Vagina (tissue), 2 donors: ENCODE measurements around the gene LRRC59. TPM values are rescaled to one million over a fixed set of nuclear protein-coding genes. Genes with fewer than 3 reads are reported as not detected.

Source experiments
- DNase-seq, 2 donors: peaks; one replicate each; pipeline ENCODE4 v3.0.0-alpha.2; 2017; ENCODE audit errors: extremely low spot score in 2 of 2
- H3K27ac ChIP-seq: fragments of 200-600 bp; sonication (generic); one replicate; pipeline ENCODE4 v1.5.1; 2019
- H3K27me3 ChIP-seq: fragments of 200-600 bp; sonication (generic); one replicate; pipeline ENCODE4 v1.5.1; 2019
- H3K36me3 ChIP-seq, 2 donors: fragments of 200-600 bp; sonication (generic); one replicate each; pipeline ENCODE4 v1.5.1; 2017 to 2019
- H3K4me1 ChIP-seq: fragments of 200-600 bp; sonication (generic); one replicate; pipeline ENCODE4 v1.5.1; 2019
- H3K4me3 ChIP-seq, 2 donors: fragments of 200-600 bp; sonication (generic); 1 replicate in 1 of 2; 2 replicates in 1 of 2; pipeline ENCODE4 v1.5.1; 2016 to 2019
- H3K9me3 ChIP-seq: fragments of 200-600 bp; sonication (generic); one replicate; pipeline ENCODE4 v1.5.1; 2019
- POLR2A ChIP-seq, 2 donors: fragments of 450-650 bp; IDR thresholded peaks; one replicate each; pipeline ENCODE4 v1.6.1; 2017; ENCODE audit warnings: antibody characterized with exemption in 2 of 2, mild to moderate bottlenecking in 2 of 2, moderate library complexity in 2 of 2
- POLR2AphosphoS5 ChIP-seq, 2 donors: sonication (generic); formaldehyde crosslinking; IDR thresholded peaks; one replicate each; pipeline ENCODE4 v1.9.0; 2017; ENCODE audit warnings: antibody characterized with exemption in 2 of 2, mild to moderate bottlenecking in 2 of 2, low read depth in 1 of 2; ENCODE audit not compliant: insufficient read depth in 1 of 2
- intact Hi-C: fragments of 100-400 bp; cut with DNase I; formaldehyde crosslinking; loops from one replicate; pipeline ENCODE4 v1.15.1; 2023
- total RNA-seq: library from RNA; depleted of rRNA; stranded (reverse); fragments of >200 nt; gene quantifications from one replicate; pipeline ENCODE4 v1.2.3, GENCODE V29; 2016
- TF ChIP-seq, protein P1 (sequence below), 3 experiments: fragments of 450-650 bp in 2 of 3; fragments of 200-600 bp in 1 of 3; sonication (generic) in 1 of 3; IDR thresholded peaks; one replicate each; pipeline ENCODE4 v1.5.1; 2017 to 2019; ENCODE audit warnings: antibody characterized with exemption in 3 of 3, mild to moderate bottlenecking in 2 of 3, moderate library complexity in 2 of 3

The LRRC59 gene
- total RNA-seq, 1 donor from 2014 or later: 49.6 TPM

DNA sequence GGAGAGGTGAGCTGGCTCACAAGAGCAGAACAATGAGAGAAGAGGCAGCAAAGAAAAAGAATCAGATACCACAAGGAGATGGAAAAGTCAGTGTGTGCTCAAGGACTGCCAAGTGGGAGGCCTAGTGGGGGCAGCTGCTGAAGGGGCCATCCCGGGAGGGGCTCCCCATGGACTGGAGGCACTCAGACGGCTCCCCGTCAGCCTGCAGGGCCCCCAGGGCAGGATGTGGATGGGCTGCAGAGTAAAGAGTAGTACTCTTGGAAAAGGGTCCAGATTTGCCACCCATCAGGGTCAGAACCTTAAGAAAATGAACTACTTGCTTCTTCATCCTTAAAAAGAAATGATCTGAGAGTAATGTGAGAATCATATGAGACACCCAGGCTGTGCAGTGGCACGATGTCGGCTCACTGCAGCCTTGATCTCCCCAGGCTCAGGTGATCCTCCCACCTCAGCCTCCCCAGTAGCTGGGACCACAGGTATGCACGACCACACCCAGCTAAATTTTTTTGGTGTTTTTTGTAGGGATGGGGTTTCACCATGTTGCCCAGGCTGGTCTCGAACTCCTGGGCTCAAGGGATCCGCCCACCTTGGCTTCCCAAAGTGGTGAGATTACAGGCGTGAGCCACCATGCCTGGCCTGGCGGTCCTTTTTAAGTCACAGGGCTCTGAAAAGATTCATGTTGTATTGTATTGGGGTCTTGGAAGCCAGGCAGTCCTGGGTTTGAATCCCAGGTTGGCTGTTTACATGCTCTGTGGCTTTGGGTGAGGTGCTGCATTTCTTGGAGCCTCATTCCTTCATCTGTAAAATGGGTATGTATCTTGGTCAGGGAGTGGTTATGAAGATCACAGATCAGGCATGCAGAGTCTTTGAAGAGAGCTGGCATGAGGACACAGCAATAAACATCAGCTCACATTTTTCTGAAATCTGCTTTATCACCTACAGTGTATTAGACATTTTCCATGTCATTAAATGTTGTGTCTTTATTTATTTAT is 43.8 kb upstream of the LRRC59 start:
- no peak for DNase-seq
- Histone ChIP-seq H3K36me3 (peaks cover 0 to 8% of the 10 kb centered on the region in 2 donors), H3K4me3 (no peak overlapping the region), H3K9me3 (no peaks in the 10 kb centered on the region), H3K4me1 (peaks cover 31% of the 10 kb centered on the region), H3K27me3 (no peaks in the 10 kb centered on the region), H3K27ac (no peak overlapping the region)
- intact Hi-C loops: no loop called here
- TF ChIP-seq POLR2A (IDR thresholded peaks at IDR 0.05) (no peak), POLR2AphosphoS5 (IDR thresholded peaks at IDR 0.05; ENCODE audit: insufficient read depth in 1 of 2, low read depth in 1 of 2) (no peak)
- TF ChIP-seq, protein P1, sequence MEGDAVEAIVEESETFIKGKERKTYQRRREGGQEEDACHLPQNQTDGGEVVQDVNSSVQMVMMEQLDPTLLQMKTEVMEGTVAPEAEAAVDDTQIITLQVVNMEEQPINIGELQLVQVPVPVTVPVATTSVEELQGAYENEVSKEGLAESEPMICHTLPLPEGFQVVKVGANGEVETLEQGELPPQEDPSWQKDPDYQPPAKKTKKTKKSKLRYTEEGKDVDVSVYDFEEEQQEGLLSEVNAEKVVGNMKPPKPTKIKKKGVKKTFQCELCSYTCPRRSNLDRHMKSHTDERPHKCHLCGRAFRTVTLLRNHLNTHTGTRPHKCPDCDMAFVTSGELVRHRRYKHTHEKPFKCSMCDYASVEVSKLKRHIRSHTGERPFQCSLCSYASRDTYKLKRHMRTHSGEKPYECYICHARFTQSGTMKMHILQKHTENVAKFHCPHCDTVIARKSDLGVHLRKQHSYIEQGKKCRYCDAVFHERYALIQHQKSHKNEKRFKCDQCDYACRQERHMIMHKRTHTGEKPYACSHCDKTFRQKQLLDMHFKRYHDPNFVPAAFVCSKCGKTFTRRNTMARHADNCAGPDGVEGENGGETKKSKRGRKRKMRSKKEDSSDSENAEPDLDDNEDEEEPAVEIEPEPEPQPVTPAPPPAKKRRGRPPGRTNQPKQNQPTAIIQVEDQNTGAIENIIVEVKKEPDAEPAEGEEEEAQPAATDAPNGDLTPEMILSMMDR (IDR thresholded peaks at IDR 0.05): no peak

DNA sequence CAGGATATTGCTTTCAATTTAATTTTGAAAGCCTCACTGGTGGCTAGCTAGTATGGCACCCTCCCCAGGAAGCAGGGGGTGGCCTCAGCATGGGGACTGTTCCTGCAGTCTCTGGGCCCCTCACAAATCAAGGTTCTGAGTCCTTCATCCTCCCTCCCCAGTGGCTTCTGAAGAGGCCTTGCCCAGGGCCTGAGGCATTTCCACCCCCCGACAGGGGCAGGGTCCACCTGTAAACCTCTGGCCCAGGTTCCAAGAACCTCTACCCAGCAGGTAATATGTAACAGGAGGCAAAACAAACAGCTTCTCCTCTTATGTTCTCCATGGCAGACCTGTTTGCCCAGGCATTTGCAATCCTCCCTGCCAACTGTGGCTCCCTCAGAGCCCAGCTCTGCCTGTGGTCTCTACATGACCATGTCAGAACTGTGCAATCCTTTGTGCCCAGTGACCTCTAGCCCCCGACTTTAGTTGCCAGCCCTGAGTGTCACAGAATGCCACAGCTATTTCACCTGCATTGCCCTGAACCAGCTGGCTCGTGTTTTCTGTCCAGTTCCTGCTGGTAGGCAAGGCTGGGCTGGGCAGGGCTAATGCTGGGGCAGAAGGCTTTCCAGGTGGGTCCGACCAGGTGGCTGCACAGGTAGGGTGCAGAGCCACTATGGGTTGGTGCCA is 43.0 kb upstream of the LRRC59 start:
- TF ChIP-seq POLR2A (IDR thresholded peaks at IDR 0.05) (no peak), POLR2AphosphoS5 (IDR thresholded peaks at IDR 0.05; ENCODE audit: insufficient read depth in 1 of 2, low read depth in 1 of 2) (no peak)
- TF ChIP-seq, protein P1 (IDR thresholded peaks at IDR 0.05): no peak
- intact Hi-C loops: no loop called here
- Histone ChIP-seq H3K9me3 (no peaks in the 10 kb centered on the region), H3K4me1 (peaks cover 31% of the 10 kb centered on the region), H3K36me3 (peaks cover 0 to 8% of the 10 kb centered on the region in 2 donors), H3K27me3 (no peaks in the 10 kb centered on the region), H3K27ac (no peak overlapping the region), H3K4me3 (no peak overlapping the region)
- no peak for DNase-seq

DNA sequence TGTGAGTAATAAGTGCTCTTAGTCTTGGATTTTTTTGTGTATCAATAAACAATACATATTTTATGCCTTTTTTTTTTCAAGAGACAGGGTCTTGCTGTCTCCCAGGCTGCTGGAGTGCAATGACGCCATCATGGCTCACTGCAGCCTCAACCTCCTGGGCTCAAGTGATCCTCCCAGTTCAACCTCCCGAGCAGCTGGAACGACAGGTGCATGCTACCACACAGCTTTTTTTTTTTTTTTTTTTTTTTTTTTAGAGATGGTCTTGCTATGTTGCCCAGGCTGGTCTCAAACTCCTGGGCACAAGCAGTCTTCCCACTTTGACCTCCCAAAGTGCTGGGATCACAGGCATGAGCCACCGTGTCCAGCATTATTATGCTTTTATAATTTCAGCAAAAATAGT is 41.7 kb upstream of the LRRC59 start:
- intact Hi-C loops: no loop called here
- H3K27ac ChIP-seq: no peak overlapping the region
- H3K4me3 ChIP-seq: no peak overlapping the region
- no peak for DNase-seq
- TF ChIP-seq POLR2AphosphoS5 (IDR thresholded peaks at IDR 0.05; ENCODE audit: insufficient read depth in 1 of 2, low read depth in 1 of 2): no peak
- TF ChIP-seq POLR2A (IDR thresholded peaks at IDR 0.05): no peak
- TF ChIP-seq, protein P1 (IDR thresholded peaks at IDR 0.05): no peak
- H3K27me3 ChIP-seq: no peaks in the 10 kb centered on the region
- peaks cover 0 to 8% of the 10 kb centered on the region in 2 donors for H3K36me3 ChIP-seq
- H3K4me1 ChIP-seq: peaks cover 30% of the 10 kb centered on the region
- no peaks in the 10 kb centered on the region for H3K9me3 ChIP-seq

DNA sequence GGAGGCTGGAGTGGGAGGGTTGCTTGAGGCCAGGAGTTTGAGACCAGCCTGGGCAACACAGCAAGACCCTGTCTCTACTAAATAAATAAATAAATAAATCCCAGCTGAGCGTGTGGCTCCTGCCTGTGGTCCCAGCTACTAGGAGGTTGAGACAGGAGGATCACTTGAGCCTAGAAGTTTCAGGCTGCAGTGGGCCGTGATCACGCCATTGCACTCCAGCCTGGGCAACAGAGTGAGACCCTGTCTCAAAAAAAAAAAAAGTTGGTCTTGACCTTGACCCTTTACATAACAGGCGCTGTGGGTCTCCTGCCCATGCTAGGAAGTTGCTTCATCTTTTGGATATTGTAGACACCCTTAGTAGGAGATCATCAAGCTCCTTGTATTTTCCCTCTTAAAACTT is 40.1 kb upstream of the LRRC59 start:
- Histone ChIP-seq H3K27me3 (no peaks in the 10 kb centered on the region), H3K27ac (no peak overlapping the region), H3K9me3 (no peaks in the 10 kb centered on the region), H3K4me1 (peaks cover 14% of the 10 kb centered on the region), H3K4me3 (no peak overlapping the region), H3K36me3 (peaks cover 0 to 8% of the 10 kb centered on the region in 2 donors)
- intact Hi-C loops: no loop called here
- no peak for DNase-seq
- no peak for TF ChIP-seq POLR2AphosphoS5 (IDR thresholded peaks at IDR 0.05; ENCODE audit: insufficient read depth in 1 of 2, low read depth in 1 of 2)
- TF ChIP-seq, protein P1 (IDR thresholded peaks at IDR 0.05): no peak
- TF ChIP-seq POLR2A (IDR thresholded peaks at IDR 0.05): no peak
